Thymus (tissue), 11 donors: ENCODE results near the gene TENM4. TPM values are rescaled to one million over a fixed set of nuclear protein-coding genes. Genes with fewer than 3 reads are reported as not detected.

Experiments used
- DNase-seq, 9 donors: peaks; one replicate each; pipeline ENCODE4 v3.0.0-alpha.2; 2013; ENCODE audit warnings: low spot score in 9 of 9, low read depth in 6 of 9, missing footprints in 1 of 9
- H3K27ac ChIP-seq, 2 donors: one replicate each; pipeline ENCODE4 v1.5.1; 2013; ENCODE audit warnings: control low read depth in 1 of 2, low read depth in 1 of 2, low read length in 1 of 2, mild to moderate bottlenecking in 1 of 2, moderate library complexity in 1 of 2
- H3K27me3 ChIP-seq, 2 donors: one replicate each; pipeline ENCODE4 v1.5.1; 2013; ENCODE audit warnings: low read length in 1 of 2; ENCODE audit not compliant: control insufficient read depth in 2 of 2, insufficient read depth in 1 of 2
- H3K36me3 ChIP-seq, 2 donors: one replicate each; pipeline ENCODE4 v1.5.1; 2013; ENCODE audit warnings: low read length in 1 of 2, mild to moderate bottlenecking in 1 of 2, moderate library complexity in 1 of 2; ENCODE audit not compliant: control insufficient read depth in 2 of 2, insufficient read depth in 2 of 2
- H3K4me1 ChIP-seq, 2 donors: one replicate each; pipeline ENCODE4 v1.5.1; 2013; ENCODE audit warnings: low read length in 2 of 2; ENCODE audit not compliant: control insufficient read depth in 2 of 2, insufficient read depth in 2 of 2
- H3K4me3 ChIP-seq, 2 donors: one replicate each; pipeline ENCODE4 v1.5.1; 2013; ENCODE audit warnings: low read length in 2 of 2, control low read depth in 1 of 2, mild to moderate bottlenecking in 1 of 2
- H3K9me3 ChIP-seq, 2 donors: one replicate each; pipeline ENCODE4 v1.5.1; 2013; ENCODE audit warnings: low read length in 1 of 2, mild to moderate bottlenecking in 1 of 2; ENCODE audit not compliant: control insufficient read depth in 2 of 2, insufficient read depth in 1 of 2
- WGBS: extraction: QIAGEN DNeasy Blood & Tissue Kit; methylation state at CpG from one replicate; pipeline ENCODE4 v1.1.7; 2013; 5-methylcytosine and 5-hydroxymethylcytosine counted together
- polyA plus RNA-seq: library from polyadenylated mRNA; stranded (reverse); fragments of 200-250 nt; gene quantifications from one replicate; pipeline ENCODE4 v1.2.3, GENCODE V29; 2013
- total RNA-seq: library from RNA; stranded (reverse); fragments of 120-200 nt; gene quantifications from one replicate; pipeline ENCODE4 v1.2.4, GENCODE V29; 2013
- donor health status: healthy.

TENM4 gene
- total and polyA plus RNA-seq, 2 donors = 1.0 to 2.8 TPM

GRCh38 chr11:78797559-78797958 lies 643.3 kb downstream of the TENM4 start:
- no peak for DNase-seq
- no peak overlapping the region for H3K27ac ChIP-seq

GRCh38 chr11:78796956-78797355 lies 643.9 kb downstream of the TENM4 start:
- no peak for DNase-seq

More at GRCh38 chr11:78797559-78797958, 643.3 kb downstream of the TENM4 start:
- Histone ChIP-seq H3K9me3 (no peaks in the 10 kb centered on the region), H3K27me3 (no peaks in the 10 kb centered on the region), H3K36me3 (no peaks in the 10 kb centered on the region), H3K4me1 (peaks cover 0 to 9% of the 10 kb centered on the region in 2 donors), H3K4me3 (no peak overlapping the region)
- 92% methylated on average over 3 of the region's 3 CpGs for WGBS

GRCh38 chr11:78795621-78796261 lies 645.1 kb downstream of the TENM4 start:
- Histone ChIP-seq H3K9me3 (no peaks in the 10 kb centered on the region), H3K4me1 (peaks cover 0 to 5% of the 10 kb centered on the region in 2 donors), H3K36me3 (no peaks in the 10 kb centered on the region), H3K4me3 (no peak overlapping the region), H3K27me3 (no peaks in the 10 kb centered on the region), H3K27ac (peak overlapping the region in 1 of 2 donors; percentile 26)
- DNase-seq = peak in 1 of 9 donors; percentile 9
- WGBS = 69% methylated on average over 6 of the region's 6 CpGs

More at GRCh38 chr11:78796956-78797355, 643.9 kb downstream of the TENM4 start:
- Histone ChIP-seq H3K4me3 (no peak overlapping the region), H3K4me1 (peaks cover 0 to 9% of the 10 kb centered on the region in 2 donors), H3K36me3 (no peaks in the 10 kb centered on the region), H3K9me3 (no peaks in the 10 kb centered on the region), H3K27ac (no peak overlapping the region), H3K27me3 (no peaks in the 10 kb centered on the region)
- 92% methylated on average over 2 of the region's 2 CpGs for WGBS

- Histone ChIP-seq H3K4me3 (no peak overlapping the region), H3K36me3 (no peaks in the 10 kb centered on the region), H3K9me3 (no peaks in the 10 kb centered on the region), H3K27me3 (no peaks in the 10 kb centered on the region), H3K4me1 (peaks cover 0 to 5% of the 10 kb centered on the region in 2 donors), H3K27ac (no peak overlapping the region)
- no peak for DNase-seq
Observed at GRCh38 chr11:78791964-78792363, 648.9 kb downstream of the TENM4 start.

GRCh38 chr11:78791254-78791653 lies 649.6 kb downstream of the TENM4 start:
- H3K9me3 ChIP-seq = no peaks in the 10 kb centered on the region
- H3K36me3 ChIP-seq = no peaks in the 10 kb centered on the region
- H3K27me3 ChIP-seq = no peaks in the 10 kb centered on the region
- H3K27ac ChIP-seq = no peak overlapping the region
- peaks cover 0 to 5% of the 10 kb centered on the region in 2 donors for H3K4me1 ChIP-seq
- no peak overlapping the region for H3K4me3 ChIP-seq
- no peak for DNase-seq
- 81% methylated on average over 1 of the region's 1 CpG for WGBS

- no peaks in the 10 kb centered on the region for H3K36me3 ChIP-seq
- H3K27ac ChIP-seq = no peak overlapping the region
- H3K9me3 ChIP-seq = no peaks in the 10 kb centered on the region
- no peak for DNase-seq
- peaks cover 0 to 5% of the 10 kb centered on the region in 2 donors for H3K4me1 ChIP-seq
- no peaks in the 10 kb centered on the region for H3K27me3 ChIP-seq
- H3K4me3 ChIP-seq = no peak overlapping the region
Observed at GRCh38 chr11:78790784-78791183, 650.0 kb downstream of the TENM4 start.

GRCh38 chr11:78789375-78789774 lies 651.5 kb downstream of the TENM4 start:
- no peak for DNase-seq
- Histone ChIP-seq H3K27ac (no peak overlapping the region), H3K27me3 (no peaks in the 10 kb centered on the region), H3K9me3 (no peaks in the 10 kb centered on the region), H3K4me3 (no peak overlapping the region), H3K36me3 (no peaks in the 10 kb centered on the region), H3K4me1 (no peaks in the 10 kb centered on the region)
- 94% methylated on average over 1 of the region's 1 CpG for WGBS

- no peaks in the 10 kb centered on the region for H3K4me1 ChIP-seq
- DNase-seq = no peak
- no peak overlapping the region for H3K27ac ChIP-seq
- H3K4me3 ChIP-seq = no peak overlapping the region
- H3K36me3 ChIP-seq = no peaks in the 10 kb centered on the region
- H3K9me3 ChIP-seq = no peaks in the 10 kb centered on the region
- 84% methylated on average over 1 of the region's 1 CpG for WGBS
- H3K27me3 ChIP-seq = no peaks in the 10 kb centered on the region
Observed at GRCh38 chr11:78788533-78788932, 652.3 kb downstream of the TENM4 start.

GRCh38 chr11:78787696-78788095 lies 653.1 kb downstream of the TENM4 start:
- Histone ChIP-seq H3K27me3 (no peaks in the 10 kb centered on the region), H3K4me1 (no peaks in the 10 kb centered on the region), H3K36me3 (no peaks in the 10 kb centered on the region), H3K4me3 (no peak overlapping the region), H3K9me3 (no peaks in the 10 kb centered on the region), H3K27ac (no peak overlapping the region)
- DNase-seq = no peak
- WGBS = 80% methylated on average over 3 of the region's 3 CpGs
